ENCODE data around the gene MTUS2.

GRCh38 chr13:29486551-29486950 lies 666.4 kb downstream of the MTUS2 start:
- TF ChIP-seq CTCF (IDR thresholded peaks at IDR 0.05) (no peak), POLR2A (IDR thresholded peaks at IDR 0.05) (no peak)
